Ovary (tissue), 3 donors: ENCODE measurements around the gene TDG.

Experiments used
- EP300 ChIP-seq: sonication (generic); formaldehyde crosslinking; IDR thresholded peaks from one replicate; pipeline ENCODE4 v1.6.1; 2017; ENCODE audit warnings: antibody characterized with exemption
- POLR2A ChIP-seq: fragments of 450-650 bp; IDR thresholded peaks from one replicate; pipeline ENCODE4 v1.6.1; 2017; ENCODE audit warnings: antibody characterized with exemption, mild to moderate bottlenecking, moderate library complexity
- TF ChIP-seq, protein P1 (sequence below), 3 donors: fragments of 450-650 bp in 2 of 3; fragments of 200-600 bp in 1 of 3; IDR thresholded peaks; one replicate each; pipeline versions ENCODE4 v1.5.1 to v1.8.0; 2016 to 2022; ENCODE audit warnings: antibody characterized with exemption in 3 of 3, mild to moderate bottlenecking in 1 of 3
- donor health status: DM: no; HTN: no; CAD: no.

DNA sequence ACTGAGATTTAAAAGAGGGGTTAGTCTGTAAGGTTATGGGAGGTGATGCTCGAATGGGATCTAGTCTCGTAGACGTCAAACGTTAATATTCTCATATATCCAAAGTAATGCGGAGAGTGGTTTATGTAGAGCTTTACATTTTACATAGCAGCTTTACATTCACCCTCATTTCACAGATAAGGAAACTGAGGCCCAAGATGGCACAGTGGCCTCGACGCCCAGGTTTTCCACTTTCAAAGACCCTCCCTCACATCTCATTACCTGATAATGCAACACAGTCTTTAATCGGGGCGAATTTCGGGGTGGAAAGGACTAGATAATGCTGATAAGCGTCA is 450 bp upstream of the TDG start:
- TF ChIP-seq, protein P1, sequence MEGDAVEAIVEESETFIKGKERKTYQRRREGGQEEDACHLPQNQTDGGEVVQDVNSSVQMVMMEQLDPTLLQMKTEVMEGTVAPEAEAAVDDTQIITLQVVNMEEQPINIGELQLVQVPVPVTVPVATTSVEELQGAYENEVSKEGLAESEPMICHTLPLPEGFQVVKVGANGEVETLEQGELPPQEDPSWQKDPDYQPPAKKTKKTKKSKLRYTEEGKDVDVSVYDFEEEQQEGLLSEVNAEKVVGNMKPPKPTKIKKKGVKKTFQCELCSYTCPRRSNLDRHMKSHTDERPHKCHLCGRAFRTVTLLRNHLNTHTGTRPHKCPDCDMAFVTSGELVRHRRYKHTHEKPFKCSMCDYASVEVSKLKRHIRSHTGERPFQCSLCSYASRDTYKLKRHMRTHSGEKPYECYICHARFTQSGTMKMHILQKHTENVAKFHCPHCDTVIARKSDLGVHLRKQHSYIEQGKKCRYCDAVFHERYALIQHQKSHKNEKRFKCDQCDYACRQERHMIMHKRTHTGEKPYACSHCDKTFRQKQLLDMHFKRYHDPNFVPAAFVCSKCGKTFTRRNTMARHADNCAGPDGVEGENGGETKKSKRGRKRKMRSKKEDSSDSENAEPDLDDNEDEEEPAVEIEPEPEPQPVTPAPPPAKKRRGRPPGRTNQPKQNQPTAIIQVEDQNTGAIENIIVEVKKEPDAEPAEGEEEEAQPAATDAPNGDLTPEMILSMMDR (IDR thresholded peaks at IDR 0.05) = no peak
- no peak for TF ChIP-seq POLR2A
- no peak for TF ChIP-seq EP300
